Gastrocnemius medialis (tissue), 4 donors: ENCODE measurements around the gene RAPGEF1. TPM values are rescaled to one million over a fixed set of nuclear protein-coding genes. Genes with fewer than 3 reads are reported as not detected.
"Not testable (repeated sequence)": the region's sequence is repeated elsewhere in the genome, so short reads cannot be mapped to it uniquely, and the experiment has no call there.

Experiments used
- ATAC-seq, 2 donors: fragments of 150-250 bp; one replicate each; pipeline ENCODE4 v1.9.1; 2016
- DNase-seq, 2 donors: peaks; one replicate each; pipeline ENCODE4 v3.0.0-alpha.2; 2019
- H3K27ac ChIP-seq, 4 donors: fragments of 200-600 bp; sonication (generic); 1 replicate in 1 of 4; 2 replicates in 3 of 4; pipeline ENCODE4 v1.5.1; 2016 to 2018; ENCODE audit warnings: mild to moderate bottlenecking in 2 of 4, moderate library complexity in 1 of 4
- H3K27me3 ChIP-seq, 3 donors: fragments of 200-600 bp; sonication (generic) in 2 of 3; 1 replicate in 1 of 3; 2 replicates in 2 of 3; pipeline versions ENCODE4 v1.5.1 to v1.6.0; 2016 to 2019; ENCODE audit warnings: mild to moderate bottlenecking in 1 of 3, moderate library complexity in 1 of 3
- H3K36me3 ChIP-seq, 2 donors: fragments of 200-600 bp; sonication (generic) in 1 of 2; one replicate each; pipeline ENCODE4 v1.5.1; 2017 to 2018
- H3K4me1 ChIP-seq, 2 donors: fragments of 200-600 bp; sonication (generic) in 1 of 2; one replicate each; pipeline ENCODE4 v1.5.1; 2016 to 2017; ENCODE audit warnings: mild to moderate bottlenecking in 2 of 2
- H3K4me3 ChIP-seq, 4 donors: fragments of 200-600 bp; sonication (generic) in 3 of 4; 1 replicate in 1 of 4; 2 replicates in 3 of 4; pipeline ENCODE4 v1.5.1; 2016 to 2019; ENCODE audit warnings: mild to moderate bottlenecking in 2 of 4
- H3K9me3 ChIP-seq, 3 donors: fragments of 200-600 bp; sonication (generic) in 2 of 3; 1 replicate in 1 of 3; 2 replicates in 2 of 3; pipeline ENCODE4 v1.5.1; 2016 to 2019
- POLR2A ChIP-seq, 2 donors: fragments of 450-650 bp; IDR thresholded peaks; one replicate each; pipeline ENCODE4 v1.6.1; 2017; ENCODE audit warnings: antibody characterized with exemption in 2 of 2, mild to moderate bottlenecking in 2 of 2, moderate library complexity in 2 of 2
- in situ Hi-C, 4 donors: fragments of 200-750 bp; cut with MboI; loops; one replicate each; pipeline versions ENCODE4 v1.15.0 to v1.8.0; 2017; ENCODE audit warnings: low sequenced_read_pairs in 4 of 4
- intact Hi-C: fragments of 100-400 bp; cut with DNase I; formaldehyde crosslinking; loops from one replicate; pipeline ENCODE4 v1.15.1; 2023; ENCODE audit warnings: low total_unique reads
- total RNA-seq, 4 donors: library from RNA; depleted of rRNA; stranded (reverse); fragments of >200 nt; gene quantifications; one replicate each; pipeline versions ENCODE4 v1.1.0 to v1.2.3, GENCODE V29; 2016
- TF ChIP-seq, protein P1 (sequence below), 5 experiments: fragments of 450-650 bp in 3 of 5; fragments of 200-600 bp in 2 of 5; sonication (generic) in 2 of 5; IDR thresholded peaks in 4 of 5; conservative IDR thresholded peaks in 1 of 5; 1 replicate in 4 of 5; 2 replicates in 1 of 5; pipeline ENCODE4 v1.5.1; 2016 to 2019; ENCODE audit warnings: antibody characterized with exemption in 5 of 5, mild to moderate bottlenecking in 3 of 5, moderate library complexity in 3 of 5

RAPGEF1 gene
- total RNA-seq, 4 donors from 2014 or later, result 123 to 296 (median 217) TPM

DNA sequence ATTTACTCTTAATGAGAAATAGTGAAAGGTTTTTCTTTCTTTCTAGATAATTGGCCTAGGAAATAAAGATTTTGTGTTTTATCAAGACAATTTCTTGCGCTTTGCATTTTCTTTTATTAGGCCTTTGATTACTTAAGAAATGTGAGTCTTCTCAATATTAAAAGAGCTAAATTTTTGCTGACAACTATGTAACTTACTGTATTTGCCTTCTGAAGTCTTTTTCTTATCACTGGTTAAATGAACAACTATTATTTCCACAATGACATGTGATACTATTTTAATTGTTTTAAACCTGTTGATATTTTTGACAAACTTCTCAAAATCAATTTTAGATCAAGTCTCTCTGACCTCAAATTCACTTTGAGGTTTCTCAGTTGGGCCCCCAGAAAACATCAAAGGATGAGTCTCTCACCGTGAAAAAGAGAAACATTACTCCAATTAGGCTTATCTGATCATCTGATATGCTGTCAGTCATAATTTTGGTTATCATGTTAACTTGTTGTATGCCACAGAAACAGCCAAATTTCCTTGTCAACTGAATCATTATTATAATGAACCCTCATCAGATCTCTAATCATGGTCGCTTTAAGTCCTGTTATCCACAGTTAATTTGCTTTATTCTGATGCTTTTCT is 48.8 kb downstream of the RAPGEF1 start:
- Histone ChIP-seq H3K27me3 (no peaks in the 10 kb centered on the region), H3K4me3 (no peak overlapping the region), H3K27ac (peak overlapping the region in 1 of 4 donors; percentile 29), H3K9me3 (no peaks in the 10 kb centered on the region), H3K36me3 (no peaks in the 10 kb centered on the region), H3K4me1 (peaks cover 36 to 53% of the 10 kb centered on the region in 2 donors)
- intact Hi-C loops (no loop called here), in situ Hi-C loops (no loop called here)
- DNase-seq, result no peak
- TF ChIP-seq POLR2A (IDR thresholded peaks at IDR 0.05), result no peak
- TF ChIP-seq, protein P1, sequence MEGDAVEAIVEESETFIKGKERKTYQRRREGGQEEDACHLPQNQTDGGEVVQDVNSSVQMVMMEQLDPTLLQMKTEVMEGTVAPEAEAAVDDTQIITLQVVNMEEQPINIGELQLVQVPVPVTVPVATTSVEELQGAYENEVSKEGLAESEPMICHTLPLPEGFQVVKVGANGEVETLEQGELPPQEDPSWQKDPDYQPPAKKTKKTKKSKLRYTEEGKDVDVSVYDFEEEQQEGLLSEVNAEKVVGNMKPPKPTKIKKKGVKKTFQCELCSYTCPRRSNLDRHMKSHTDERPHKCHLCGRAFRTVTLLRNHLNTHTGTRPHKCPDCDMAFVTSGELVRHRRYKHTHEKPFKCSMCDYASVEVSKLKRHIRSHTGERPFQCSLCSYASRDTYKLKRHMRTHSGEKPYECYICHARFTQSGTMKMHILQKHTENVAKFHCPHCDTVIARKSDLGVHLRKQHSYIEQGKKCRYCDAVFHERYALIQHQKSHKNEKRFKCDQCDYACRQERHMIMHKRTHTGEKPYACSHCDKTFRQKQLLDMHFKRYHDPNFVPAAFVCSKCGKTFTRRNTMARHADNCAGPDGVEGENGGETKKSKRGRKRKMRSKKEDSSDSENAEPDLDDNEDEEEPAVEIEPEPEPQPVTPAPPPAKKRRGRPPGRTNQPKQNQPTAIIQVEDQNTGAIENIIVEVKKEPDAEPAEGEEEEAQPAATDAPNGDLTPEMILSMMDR (IDR thresholded peaks at IDR 0.05 in 4 of 5, conservative IDR thresholded peaks at IDR 0.05 in 1 of 5), result no peak
- ATAC-seq, result no peak

DNA sequence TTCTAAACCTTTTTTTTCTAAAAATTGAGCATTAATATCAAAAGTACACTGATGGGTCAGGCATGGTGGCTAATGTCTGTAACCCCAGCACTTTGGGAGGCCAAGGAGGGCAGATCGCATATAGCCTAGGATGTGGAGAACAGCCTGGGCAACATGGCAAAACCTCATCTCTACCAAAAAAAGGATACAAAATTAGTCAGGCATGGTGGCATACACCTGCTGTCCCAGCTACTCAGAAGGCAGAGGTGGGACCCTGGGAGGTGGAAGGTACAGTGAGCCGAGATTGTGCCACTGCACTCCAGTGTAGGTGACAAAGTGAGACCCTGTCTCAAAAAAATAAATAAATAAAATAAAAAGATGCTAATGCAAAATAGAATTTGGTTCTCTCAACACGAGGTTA is 49.4 kb downstream of the RAPGEF1 start:
- Histone ChIP-seq H3K4me1 (peaks cover 33 to 47% of the 10 kb centered on the region in 2 donors), H3K27ac (peak overlapping the region in 2 of 4 donors; percentile 28 to 29), H3K36me3 (no peaks in the 10 kb centered on the region), H3K27me3 (no peaks in the 10 kb centered on the region), H3K4me3 (no peak overlapping the region), H3K9me3 (no peaks in the 10 kb centered on the region)
- intact Hi-C loops (no loop called here), in situ Hi-C loops (no loop called here)
- DNase-seq, result no peak
- no peak for ATAC-seq
- TF ChIP-seq, protein P1 (IDR thresholded peaks at IDR 0.05 in 4 of 5, conservative IDR thresholded peaks at IDR 0.05 in 1 of 5), result no peak
- TF ChIP-seq POLR2A (IDR thresholded peaks at IDR 0.05), result no peak

DNA sequence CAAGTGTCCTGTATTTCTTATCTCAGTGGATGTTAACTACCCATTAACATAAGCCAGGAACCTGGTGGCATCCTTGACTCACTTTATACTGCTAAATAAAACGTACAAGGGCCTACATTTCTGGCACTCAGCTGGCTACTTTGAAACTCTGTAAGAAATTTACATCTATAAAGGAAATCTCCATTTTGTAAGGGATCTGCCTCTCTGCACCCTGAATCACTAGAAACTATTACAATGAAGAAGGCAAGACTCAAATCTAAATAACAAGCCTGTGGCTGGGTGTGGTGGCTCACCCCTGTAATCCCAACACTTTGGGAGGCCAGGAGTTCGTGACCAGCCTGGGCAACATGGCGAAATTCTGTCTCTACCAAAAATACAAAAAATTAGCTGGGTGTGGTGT is 51.5 kb downstream of the RAPGEF1 start:
- Histone ChIP-seq H3K9me3 (no peaks in the 10 kb centered on the region), H3K4me3 (no peak overlapping the region), H3K4me1 (peaks cover 19 to 29% of the 10 kb centered on the region in 2 donors), H3K27ac (no peak overlapping the region), H3K36me3 (no peaks in the 10 kb centered on the region), H3K27me3 (no peaks in the 10 kb centered on the region)
- no peak for DNase-seq
- in situ Hi-C loops, result no loop called here
- intact Hi-C loops, result no loop called here
- TF ChIP-seq POLR2A (IDR thresholded peaks at IDR 0.05), result no peak
- TF ChIP-seq, protein P1 (IDR thresholded peaks at IDR 0.05 in 4 of 5, conservative IDR thresholded peaks at IDR 0.05 in 1 of 5), result no peak
- ATAC-seq, result no peak

DNA sequence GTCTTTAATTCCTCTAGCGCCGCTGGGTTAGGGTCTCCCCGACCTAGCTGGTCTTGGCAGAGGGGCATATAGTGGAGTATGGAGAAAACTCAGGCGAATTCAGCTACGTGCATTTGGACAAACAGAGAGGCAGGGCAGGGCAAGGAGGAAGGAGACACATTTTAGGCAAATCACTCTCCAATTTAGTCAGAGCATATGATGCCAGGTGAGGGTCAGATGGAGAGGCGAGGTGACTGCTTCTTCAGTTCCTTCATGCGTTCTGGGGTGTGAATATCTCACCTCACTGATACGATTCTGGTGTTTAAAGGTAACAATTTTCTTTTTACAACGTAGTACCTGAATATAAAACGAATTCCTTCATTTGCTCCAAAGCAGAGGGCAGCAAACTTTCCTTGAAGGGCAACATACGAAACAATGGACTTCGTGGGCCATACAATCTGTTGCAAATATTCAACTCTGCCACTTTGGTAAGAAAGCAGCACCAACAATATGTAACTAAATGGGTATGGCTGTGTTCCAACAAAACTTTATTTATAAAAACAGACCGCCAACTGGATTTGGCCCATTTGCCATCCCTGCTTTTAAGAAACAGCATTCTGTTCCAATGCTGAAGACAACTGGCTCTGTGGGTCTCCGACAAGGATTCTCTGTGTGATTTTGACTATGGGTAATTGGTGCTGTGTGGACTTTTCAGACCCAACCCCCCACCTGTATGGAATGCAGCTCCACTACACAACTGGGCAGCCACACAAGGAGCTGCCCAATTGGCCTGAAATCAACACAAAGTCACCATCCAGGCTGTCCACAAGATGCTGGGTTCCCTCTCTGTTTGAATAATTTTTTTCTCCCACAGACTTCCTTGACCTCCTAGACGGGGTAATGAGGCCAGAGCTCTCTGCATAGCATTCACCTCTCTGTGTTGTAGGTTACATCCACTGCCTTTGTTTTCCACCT is 53.8 kb downstream of the RAPGEF1 start:
- no peak overlapping the region for H3K27ac ChIP-seq
- ATAC-seq, result no peak
- in situ Hi-C loops, result no loop called here
- H3K9me3 ChIP-seq, result no peaks in the 10 kb centered on the region
- TF ChIP-seq, protein P1 (IDR thresholded peaks at IDR 0.05 in 4 of 5, conservative IDR thresholded peaks at IDR 0.05 in 1 of 5), result no peak
- TF ChIP-seq POLR2A (IDR thresholded peaks at IDR 0.05), result no peak
- intact Hi-C loops, result no loop called here
- no peak overlapping the region for H3K4me3 ChIP-seq
- peaks cover 6 to 19% of the 10 kb centered on the region in 2 donors for H3K4me1 ChIP-seq
- no peaks in the 10 kb centered on the region for H3K36me3 ChIP-seq
- H3K27me3 ChIP-seq, result no peaks in the 10 kb centered on the region
- no peak for DNase-seq

DNA sequence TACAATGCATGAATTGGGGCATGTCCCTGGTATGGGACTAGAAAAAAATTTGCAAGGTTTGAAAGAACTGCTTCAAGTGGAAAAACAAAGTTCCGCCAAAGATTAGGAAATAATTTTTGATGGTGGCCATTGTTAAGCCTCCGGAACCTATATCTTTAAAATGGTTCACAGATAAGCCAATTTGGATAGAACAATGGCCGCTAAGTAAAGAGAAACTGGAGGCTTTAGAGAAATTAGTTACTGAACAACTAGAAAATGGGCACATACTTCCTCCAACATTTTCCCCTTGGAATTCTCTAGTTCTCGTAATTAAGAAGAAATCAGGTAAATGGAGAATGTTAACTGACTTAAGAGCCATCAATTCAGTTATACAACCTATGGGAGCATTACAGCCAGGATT is 56.8 kb downstream of the RAPGEF1 start:
- DNase-seq, ATAC-seq, intact Hi-C loops, in situ Hi-C loops, H3K9me3 ChIP-seq, H3K4me3 ChIP-seq, H3K36me3 ChIP-seq, H3K27me3 ChIP-seq: not testable (repeated sequence)
- peak overlapping the region in 3 of 4 donors; percentile 56 to 90 (median 63) for H3K27ac ChIP-seq
- peaks cover 25 to 39% of the 10 kb centered on the region in 2 donors for H3K4me1 ChIP-seq
